HG03520 (cell line): ENCODE data around the gene TMEM128.

ENCODE experiments used
- ATAC-seq: cut with Tn5 transposase; IDR thresholded peaks from one replicate; pipeline ENCODE4 v1.9.1; 2021; ENCODE audit warnings: mild to moderate bottlenecking, moderate library complexity; ENCODE audit not compliant: unreplicated experiment

TMEM128 gene, protein sequence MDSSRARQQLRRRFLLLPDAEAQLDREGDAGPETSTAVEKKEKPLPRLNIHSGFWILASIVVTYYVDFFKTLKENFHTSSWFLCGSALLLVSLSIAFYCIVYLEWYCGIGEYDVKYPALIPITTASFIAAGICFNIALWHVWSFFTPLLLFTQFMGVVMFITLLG

DNA sequence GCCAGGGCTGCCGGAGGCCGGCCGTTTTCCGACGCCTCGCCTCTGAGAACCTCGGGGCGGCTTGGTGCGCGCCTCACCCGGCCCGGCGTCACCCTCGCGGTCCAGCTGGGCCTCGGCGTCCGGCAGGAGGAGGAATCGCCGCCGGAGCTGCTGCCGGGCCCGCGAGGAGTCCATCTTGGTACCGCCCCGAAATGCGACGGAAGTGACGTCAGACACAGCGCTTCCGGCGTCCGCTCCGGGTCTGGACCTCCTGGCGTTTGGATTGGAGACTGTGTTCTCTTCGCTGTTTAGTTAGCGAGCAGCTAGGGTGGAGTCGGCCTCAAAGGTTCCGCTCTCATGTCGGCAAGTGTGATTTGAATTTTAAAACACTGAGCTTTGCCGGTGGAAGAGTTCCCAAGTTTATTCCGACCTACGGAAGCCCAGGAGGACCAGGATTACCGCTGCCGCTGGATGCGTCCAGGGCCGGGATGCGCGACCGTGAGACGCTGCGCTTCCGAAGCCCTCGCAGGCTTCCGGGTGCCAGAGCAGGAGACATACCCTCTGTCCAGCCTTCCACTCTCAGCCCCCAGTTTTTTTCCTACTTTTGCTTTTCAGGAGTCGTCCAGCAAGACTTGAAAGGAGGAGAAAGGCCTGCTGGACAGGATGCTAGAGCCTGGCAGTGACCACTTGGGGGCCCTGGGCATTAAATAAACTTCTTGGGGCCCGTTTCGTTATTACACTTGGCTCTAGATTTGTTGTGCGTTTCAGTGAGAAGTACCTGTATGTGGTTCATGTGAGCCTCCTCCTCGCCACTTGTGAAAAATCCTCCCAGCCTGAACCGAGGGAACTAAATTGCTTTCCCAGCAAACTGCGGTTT lies at the start of gene TMEM128:
Gene TMEM128, minus strand, starts transcription at position 195 of the 856 bp plus-strand sequence. Its CDS starts 21 bp downstream, at position 174.
- peak; percentile 94 for ATAC-seq

DNA sequence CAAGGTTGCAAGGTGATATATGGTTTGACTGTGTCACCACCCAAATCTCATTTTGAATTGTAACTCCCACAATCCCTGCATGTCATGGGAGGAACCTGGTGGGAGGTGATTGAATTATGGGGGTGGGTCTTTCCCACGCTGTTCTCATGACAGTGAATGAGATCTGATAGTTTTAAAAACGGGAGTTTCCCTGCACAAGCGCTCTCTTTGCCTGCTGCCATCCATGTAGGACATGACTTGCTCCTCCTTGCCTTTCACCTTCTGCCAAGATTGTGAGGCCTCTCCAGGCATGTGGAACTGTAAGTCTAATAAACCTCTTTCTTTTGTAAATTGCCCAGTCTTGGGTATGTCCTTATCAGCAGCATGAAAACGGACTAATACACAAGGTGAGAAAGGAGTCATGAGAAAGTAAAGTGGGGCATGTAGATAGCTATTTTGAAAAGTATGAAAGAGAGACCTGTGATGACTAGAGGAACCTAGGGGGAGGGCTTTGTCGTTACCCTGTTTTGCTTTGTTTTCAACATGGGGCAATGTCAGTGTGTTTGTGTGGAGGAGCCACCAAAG lies 48.3 kb upstream of the TMEM128 start:
- no peak for ATAC-seq

DNA sequence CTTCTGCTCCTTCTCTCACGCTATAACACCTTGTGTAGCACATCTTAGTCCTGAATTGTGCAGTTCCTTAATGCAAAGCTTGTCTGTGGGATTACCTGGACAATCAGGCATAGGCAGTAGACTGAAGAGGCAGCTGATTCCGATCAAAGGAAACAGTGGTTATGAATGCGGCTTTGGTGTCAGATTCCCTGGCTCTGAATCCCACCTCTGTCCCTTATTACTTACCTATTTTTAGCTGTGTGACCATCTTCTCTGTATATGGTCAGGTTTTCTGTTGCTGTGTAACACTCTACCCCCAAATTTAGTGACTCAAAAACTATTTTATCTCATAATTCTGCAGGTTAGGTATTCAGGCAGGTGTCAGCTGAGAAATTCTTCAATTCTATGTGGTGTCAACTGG lies 45.3 kb upstream of the TMEM128 start:
- no peak for ATAC-seq

DNA sequence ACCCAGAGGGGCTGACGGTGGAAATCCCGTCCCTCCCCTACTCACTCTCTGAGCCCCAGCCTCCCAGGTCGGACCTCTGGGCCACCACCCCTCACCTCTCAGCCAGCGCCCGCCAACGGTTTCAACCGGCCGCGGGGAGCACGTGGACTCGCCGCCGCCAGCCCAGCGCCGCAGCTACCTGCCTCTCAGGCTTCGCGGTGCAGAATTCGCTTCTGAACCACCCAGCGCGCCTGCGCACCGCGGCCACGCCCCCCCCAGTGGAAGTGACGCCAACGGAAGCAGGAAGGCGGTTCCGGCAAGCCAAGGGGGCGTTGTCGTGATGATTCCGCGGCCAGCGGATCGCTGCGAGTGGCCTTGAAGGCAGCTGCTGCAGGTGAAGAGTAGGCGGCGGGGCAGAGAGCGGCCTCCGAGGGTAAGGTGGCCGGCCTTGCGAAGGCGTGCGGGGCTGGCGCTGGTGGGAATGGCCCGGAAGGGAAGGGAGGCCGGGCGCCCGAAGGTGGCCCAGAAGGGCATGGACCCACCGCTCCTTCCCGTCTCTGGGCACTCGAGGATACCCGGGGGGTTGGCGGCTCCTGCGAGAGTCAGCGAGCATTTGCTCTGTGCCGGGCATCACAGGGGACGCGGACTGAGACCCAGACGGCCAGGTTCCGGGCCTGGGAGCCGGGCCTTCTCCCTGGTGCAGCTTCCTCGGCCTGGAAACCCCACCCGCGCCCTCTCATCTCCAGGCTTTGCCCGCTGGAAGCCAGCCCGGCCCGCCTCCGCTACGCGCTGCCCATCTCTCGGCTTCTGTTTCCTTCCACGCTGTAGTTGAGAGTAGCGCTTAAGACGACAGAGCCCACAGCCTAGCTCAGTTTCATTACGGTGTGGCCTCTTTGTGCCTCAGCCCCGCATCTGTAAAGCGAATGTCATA lies 42.2 kb upstream of the TMEM128 start, which contains the start of the genes LYAR and ZBTB49:
Gene LYAR, minus strand, starts transcription at position 214 of the 910 bp plus-strand sequence. CDS start 6,412 bp downstream, outside the sequence.
Gene ZBTB49, plus strand, starts transcription at position 311 of the 910 bp plus-strand sequence. CDS start 9,695 bp downstream, outside the sequence.
- peak; percentile 84 for ATAC-seq

DNA sequence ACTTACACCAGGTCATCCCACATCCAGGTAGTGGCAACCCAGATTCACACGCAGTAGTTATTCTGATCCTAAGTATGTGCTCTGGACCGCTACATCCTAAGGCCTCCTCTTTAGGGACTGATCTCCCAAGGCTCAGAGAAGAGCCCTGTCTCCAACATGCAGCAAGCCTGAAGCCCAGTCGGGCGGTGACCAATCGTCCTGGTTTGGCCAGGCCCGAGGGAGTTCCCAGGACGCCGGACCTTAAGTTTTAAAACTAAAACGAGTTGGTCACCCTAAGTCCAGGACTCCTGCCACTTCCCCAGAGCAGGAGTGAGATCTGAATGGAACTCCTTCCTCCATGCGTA lies 41.5 kb upstream of the TMEM128 start:
- peak; percentile 11 for ATAC-seq

DNA sequence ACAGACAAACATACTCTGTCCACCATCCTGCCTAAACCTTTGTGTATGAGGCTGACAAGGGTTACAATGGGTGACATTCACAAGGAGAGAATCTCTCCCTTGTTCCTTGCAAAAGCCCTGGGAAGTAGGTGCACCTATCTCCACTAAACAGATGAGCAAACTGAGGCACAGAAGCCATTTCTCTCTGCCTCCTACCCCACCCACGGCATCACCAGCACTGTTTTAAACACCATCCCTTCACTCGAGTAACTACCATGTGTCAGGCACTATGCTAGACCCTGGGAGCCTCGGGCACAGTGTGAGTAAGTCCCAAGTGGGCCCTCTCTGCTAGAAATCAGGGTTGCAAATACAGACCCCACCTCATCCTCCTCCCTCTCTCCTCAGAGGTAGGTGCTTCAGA lies 41.0 kb upstream of the TMEM128 start:
- ATAC-seq, result no peak

DNA sequence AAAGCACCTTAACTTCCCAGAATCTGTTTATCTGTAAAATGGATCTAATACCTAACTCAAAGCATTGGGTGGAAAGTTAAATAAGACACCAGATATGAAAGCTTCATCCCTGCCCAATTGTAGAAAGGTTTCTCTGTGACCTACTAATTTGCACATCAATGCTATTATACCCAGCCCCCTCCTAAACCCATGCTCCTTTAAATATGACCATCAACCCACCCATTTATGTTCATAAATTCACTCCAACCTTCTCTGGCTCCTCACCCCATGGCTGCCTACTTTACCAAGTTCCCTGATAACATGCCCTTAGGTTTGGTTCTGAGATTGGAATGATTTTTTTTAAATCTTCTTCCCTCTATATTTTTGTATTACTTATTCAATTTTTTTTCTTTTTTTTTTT lies 40.1 kb upstream of the TMEM128 start:
- ATAC-seq, result no peak

DNA sequence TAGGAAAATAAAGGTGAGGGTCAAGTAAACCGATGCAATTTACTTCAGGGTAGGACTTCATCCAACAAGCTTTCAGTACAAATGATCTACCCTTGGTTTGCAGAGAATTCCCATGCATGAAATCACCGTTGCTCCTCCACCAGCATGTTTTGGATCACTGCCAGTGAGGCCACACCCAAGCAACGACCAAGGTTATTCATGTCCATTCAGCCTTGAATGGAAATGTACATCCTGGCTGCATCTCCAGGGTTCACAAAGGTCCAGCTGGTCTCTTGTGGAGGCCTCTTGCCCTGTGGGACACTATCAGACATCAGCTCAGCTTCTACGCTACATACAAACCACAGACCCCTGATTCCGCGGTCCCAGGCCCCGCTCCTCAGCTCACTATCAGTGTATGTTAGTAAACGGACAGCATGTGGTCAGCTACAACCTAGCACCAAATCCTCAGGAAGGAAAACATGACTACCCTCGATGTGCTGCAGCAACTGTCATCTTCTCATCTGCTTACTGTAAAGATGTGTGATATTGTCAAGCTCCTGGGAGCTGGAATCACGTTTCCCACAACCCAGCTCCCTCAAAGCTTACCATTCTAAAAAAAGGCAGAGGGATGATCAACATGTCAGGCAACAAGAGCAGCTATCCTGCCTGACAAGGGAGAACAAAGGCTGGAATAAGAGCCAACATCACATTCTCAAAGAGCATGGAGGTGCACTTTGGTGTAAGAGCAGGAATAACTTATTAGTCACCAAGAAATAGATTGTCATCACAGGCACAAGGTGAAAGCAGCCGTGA lies 37.0 kb upstream of the TMEM128 start:
- no peak for ATAC-seq

DNA sequence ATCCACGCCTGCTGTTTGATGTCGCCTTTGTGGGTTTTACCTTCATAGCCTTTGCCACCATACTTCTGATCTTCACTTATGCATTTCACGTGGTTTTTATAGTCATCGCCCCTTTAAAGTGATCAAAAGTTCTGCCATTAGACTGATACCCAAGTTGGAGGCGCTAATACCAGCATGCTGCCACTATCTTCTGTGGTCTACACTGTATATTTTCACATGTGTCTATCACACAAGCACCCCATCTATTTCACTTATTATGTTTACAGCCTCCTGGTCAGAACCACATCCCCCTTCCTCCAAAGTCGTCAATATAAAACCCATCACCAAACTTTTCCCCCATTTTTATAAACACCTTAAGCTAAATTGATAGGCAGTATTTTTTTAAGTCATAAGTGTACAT lies 33.8 kb upstream of the TMEM128 start:
- no peak for ATAC-seq

DNA sequence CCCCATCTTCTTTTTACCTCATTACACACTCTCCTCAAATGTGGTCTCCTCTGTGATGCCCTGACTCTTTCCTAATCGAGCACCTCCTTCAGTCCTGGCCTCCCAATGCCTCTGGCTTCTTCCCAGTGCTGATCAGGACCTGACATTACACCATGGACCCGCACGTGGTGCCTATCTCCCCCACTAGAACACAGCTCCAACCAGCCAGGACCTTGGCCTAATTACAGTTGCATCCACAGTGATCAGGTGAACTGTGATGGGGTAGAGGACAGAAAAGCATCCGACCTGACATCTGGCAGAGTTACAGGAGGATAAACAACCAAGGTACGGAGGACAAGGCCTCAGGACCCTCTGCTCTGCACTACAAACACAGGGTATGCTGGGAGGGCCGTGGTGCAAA lies 29.5 kb upstream of the TMEM128 start:
- no peak for ATAC-seq

DNA sequence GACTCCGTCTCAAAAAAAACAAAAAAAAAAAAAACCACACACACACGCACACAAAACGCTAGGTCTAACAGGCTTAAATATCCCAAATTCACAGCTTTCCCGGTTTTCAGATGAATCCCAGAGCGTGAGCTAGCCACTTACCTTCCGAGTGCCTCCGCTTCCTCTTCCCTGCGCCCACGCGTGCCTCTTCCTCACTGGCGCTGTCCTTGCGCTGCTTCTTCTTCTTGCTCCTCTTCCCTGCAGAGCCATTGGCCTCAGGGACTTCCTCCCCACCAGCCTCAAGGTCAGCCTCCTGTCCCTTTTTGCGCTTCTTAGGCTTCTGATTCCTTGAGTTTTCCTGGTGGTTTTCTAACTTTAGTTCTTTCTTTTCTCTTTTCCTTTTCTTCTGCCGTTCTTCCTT lies 26.2 kb upstream of the TMEM128 start:
- ATAC-seq, result no peak

DNA sequence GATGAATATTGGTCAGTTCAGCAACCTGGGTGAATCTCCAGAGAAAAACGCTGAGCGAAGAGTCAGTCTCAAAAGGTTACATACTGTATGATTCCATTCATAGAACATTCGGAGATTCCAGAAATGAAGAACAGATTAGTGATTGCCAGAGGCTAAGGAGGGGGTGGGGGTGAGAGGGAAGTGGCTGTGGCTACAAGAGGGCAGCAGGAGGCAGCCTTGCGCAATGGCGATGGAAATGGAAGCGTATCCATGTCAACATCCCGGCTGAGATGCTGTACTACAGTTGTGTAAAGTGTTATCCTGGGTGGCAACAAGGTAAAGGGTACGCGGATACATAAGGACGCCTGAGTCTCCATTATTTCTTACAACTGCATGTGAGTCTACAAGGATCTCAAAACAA lies 23.9 kb upstream of the TMEM128 start:
- ATAC-seq, result no peak

DNA sequence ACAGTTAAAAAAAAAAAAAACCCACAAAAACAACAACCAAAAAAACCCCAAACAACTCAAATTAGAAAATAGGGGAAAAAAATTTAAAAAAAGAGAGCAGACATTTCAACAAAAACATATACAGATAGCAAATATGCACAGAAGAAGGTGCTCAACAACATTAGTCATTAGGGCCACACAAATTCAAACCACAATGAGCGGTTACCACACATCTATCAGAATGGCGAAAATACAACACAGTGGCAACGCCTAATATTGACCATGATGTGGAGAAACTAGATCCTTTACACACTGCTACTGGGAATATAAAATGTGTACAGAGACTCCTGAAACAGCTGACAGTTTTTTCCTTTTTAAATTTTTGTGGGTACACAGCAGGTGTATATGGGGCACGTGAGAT lies 22.5 kb upstream of the TMEM128 start:
- ATAC-seq, result no peak

DNA sequence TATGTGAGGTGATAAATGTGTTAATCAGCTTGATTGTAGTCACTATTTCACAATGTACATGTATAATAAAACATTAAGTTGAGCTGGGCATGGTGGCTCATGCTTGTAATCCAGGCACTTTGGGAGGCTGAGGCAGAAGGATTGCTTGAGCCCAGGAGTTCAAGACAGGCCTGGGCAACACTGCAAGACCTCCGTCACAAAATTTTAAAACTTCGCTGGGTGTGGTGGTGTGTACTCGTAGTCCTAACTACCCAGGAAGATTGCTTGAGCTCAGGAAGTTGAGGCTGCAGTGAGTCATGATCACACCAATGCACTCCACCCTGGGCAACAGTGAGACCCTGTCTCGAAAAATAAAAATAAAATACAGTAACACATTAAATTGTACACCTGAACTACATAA lies 21.8 kb upstream of the TMEM128 start:
- ATAC-seq, result no peak

DNA sequence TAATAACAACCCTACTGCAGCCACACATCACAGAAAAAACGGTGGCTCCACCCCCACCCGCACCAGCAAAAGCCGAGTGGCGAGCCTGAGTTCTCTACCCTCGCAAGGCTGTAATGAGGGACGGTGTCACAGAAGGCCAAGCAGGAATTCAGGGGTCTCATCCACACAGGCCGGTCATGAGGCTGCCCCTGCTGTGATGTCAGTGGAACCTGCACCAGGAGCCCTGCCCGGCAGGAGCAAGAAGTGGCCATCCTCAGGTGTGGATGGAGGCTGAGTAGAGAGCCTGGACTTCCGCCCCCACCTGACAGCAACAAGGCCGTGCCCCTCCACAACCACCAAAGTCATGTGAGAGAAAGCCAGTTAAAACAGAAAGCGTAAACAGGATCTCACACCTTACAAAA lies 21.3 kb upstream of the TMEM128 start:
- no peak for ATAC-seq

DNA sequence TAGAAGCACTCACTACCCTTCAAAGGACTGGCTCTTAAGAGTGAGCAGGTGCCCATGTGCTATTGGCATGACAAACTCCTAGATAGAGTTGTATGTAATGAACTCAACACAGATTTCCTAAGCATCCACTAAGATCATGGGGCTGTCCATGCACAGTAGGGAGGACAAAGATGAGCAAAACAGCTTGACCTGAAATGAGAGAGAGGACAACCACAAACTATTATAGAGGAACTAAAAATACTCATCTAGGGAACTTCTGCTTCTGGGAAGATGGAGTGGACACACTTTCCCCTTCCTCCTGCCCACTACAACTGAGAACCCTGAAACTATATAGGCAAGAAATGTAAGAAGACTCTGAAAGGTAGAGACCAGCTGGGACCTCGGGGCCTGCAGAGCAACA lies 20.8 kb upstream of the TMEM128 start:
- no peak for ATAC-seq

DNA sequence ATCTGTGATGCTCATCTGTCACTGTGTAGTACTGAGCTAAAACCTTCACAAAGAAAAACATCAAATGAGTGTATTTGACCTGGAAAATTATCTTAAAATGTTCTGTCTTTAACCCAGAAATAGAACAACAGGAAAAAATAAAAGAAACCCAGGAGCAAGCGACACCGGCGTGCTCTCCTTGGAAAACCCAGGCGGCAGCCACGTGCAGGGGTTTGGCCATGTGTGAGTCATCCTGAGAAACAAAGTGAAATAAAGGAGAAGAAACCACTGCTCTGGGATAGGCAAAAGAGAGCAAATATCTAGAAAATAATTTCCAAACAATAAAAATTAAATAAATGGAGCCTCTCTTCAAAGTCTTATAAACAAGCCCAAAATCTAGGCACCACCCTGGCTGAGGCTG lies 20.0 kb upstream of the TMEM128 start:
- no peak for ATAC-seq

DNA sequence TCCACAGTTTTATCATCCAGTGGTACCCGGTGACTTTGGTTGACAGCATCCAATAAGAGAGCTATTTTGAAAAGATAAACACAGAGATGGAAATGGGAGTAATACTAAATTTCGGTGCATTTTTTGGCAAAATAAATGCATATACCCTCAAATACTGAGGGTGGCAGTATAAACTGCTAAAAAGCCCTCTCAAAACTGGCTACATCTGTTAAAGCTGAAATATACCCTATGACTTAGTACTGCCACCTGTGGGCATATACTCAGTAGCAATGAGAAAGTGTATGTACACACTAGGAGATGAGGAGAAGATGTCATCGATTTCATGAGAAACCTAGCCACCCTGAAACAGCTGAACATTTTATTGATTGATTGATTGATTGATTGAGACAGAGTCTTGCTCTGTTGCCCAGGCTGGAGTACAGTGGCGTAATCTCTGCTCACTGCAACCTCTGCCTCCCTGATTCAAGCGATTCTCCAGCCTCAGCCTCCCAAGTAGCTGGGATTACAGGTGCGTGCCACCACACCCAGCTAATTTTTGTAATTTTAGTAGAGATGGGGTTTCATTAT lies 12.2 kb upstream of the TMEM128 start:
- ATAC-seq, result no peak

DNA sequence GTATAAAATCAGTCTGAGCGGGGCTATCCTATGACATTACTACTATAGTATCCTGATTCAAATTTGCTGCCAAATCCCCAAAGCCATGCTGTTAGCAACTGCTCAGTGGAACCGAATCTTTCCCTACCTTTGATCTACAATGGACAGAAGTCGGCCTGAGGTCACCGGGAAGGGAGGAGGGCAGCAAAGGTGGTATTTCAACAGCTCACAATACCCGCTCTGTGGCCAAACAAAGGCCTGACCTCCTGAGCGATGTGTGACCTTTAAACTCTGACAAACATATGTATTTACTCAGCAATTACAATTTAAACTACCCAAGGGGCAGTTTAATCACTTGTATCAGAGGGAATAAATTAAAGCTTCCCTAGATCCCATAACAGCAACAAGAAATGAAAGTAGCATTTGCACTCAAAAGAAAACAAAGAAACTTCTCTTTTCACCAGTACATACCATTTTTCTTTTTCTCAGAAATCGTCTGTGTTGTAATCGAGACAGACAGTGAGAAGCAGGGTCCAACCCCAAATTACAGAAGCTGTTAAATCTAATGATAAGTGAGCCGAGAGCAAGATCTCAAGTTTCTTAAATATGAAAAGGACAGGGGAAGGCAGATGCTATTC lies 11.6 kb upstream of the TMEM128 start:
- no peak for ATAC-seq
